HepG2 (cell line): ENCODE results near the gene OXSM. TPM values are rescaled to one million over a fixed set of nuclear protein-coding genes. Genes with fewer than 3 reads are reported as not detected.

Experiments used
- HCFC1 ChIP-seq: fragments of 150-350 bp; IDR thresholded peaks from 2 replicates; pipeline ENCODE4 v1.6.1; 2014; ENCODE audit warnings: low read depth, low read length
- HNRNPLL ChIP-seq: fragments of 200-400 bp; formaldehyde crosslinking; IDR thresholded peaks from 2 replicates; pipeline ENCODE4 v1.6.1; 2017; ENCODE audit warnings: mild to moderate bottlenecking, low read depth, low read length; ENCODE audit not compliant: poor library complexity, severe bottlenecking
- MAFK ChIP-seq, 2 experiments: IDR thresholded peaks in 1 of 2; conservative IDR thresholded peaks in 1 of 2; 2 replicates each; pipeline ENCODE4 v1.6.1; 2011; ENCODE audit warnings: improper control_type of control experiment in 2 of 2, low read length in 2 of 2
- MTF1 ChIP-seq: sonication (generic); formaldehyde crosslinking; IDR thresholded peaks from 2 replicates; pipeline ENCODE4 v1.5.0; 2020; ENCODE audit warnings: missing genetic modification reagents
- NCOR1 ChIP-seq: fragments of 200-600 bp; sonication (generic); IDR thresholded peaks from 2 replicates; pipeline ENCODE4 v1.7.0; 2017; ENCODE audit warnings: antibody characterized with exemption, low read length, borderline replicate concordance
- SMC3 ChIP-seq: IDR thresholded peaks from 2 replicates; pipeline ENCODE4 v1.6.1; 2011; ENCODE audit warnings: low read length, improper control_type of control experiment
- SSRP1 ChIP-seq: IDR thresholded peaks from 2 replicates; pipeline ENCODE4 v1.6.1; 2016; ENCODE audit warnings: control low read depth
- ZEB1 ChIP-seq: IDR thresholded peaks from 2 replicates; pipeline ENCODE4 v1.6.1; 2012; ENCODE audit warnings: mild to moderate bottlenecking, low read depth, inconsistent platforms; ENCODE audit not compliant: insufficient replicate concordance
- ZNF121 ChIP-seq: sonication (generic); formaldehyde crosslinking; IDR thresholded peaks from 2 replicates; pipeline ENCODE4 v1.5.0; 2020; ENCODE audit warnings: mild to moderate bottlenecking, missing genetic modification reagents
- ZNF567 ChIP-seq: sonication (generic); formaldehyde crosslinking; IDR thresholded peaks from 2 replicates; pipeline ENCODE4 v1.8.1; 2023; ENCODE audit warnings: mild to moderate bottlenecking, missing genetic modification reagents, borderline replicate concordance
- ZNF670 ChIP-seq: sonication (generic); formaldehyde crosslinking; IDR thresholded peaks from 2 replicates; pipeline ENCODE4 v1.8.0; 2022; ENCODE audit warnings: mild to moderate bottlenecking, missing genetic modification reagents, borderline replicate concordance
- ZSCAN29 ChIP-seq: sonication (generic); formaldehyde crosslinking; conservative IDR thresholded peaks from 2 replicates; pipeline ENCODE4 v1.4.0; 2020; ENCODE audit warnings: mild to moderate bottlenecking, missing genetic modification reagents
- polyA plus RNA-seq, 8 experiments: library from polyadenylated mRNA; depleted of rRNA in 3 of 8; stranded (reverse) in 7 of 8; unstranded in 1 of 8; fragments of >200 nt; fragmentation: Illumina TruSeq in 4 of 8; extraction: Trizol in 4 of 8; gene quantifications; 2 replicates each; pipeline versions ENCODE4 v1.2.1 to v1.2.3, GENCODE V29; 2011 to 2016; ENCODE audit warnings: low read depth in 4 of 8, missing spikeins in 1 of 8, mixed read lengths in 1 of 8; ENCODE audit not compliant: insufficient read depth in 1 of 8
- total RNA-seq, 5 experiments: library from RNA; depleted of rRNA; stranded (reverse); fragments of >200 nt; fragmentation: Illumina TruSeq; extraction: Trizol; gene quantifications; 2 replicates each; pipeline ENCODE4 v1.2.3, GENCODE V29; 2016; ENCODE audit warnings: low read depth in 1 of 5
- TF ChIP-seq, protein P1 (sequence below): sonication (generic); formaldehyde crosslinking; IDR thresholded peaks from 2 replicates; pipeline ENCODE4; 2020; ENCODE audit warnings: missing genetic modification reagents, mild to moderate bottlenecking, borderline replicate concordance
- TF ChIP-seq, protein P2 (sequence below): sonication (generic); formaldehyde crosslinking; IDR thresholded peaks from 2 replicates; pipeline ENCODE4 v1.5.0; 2020; ENCODE audit warnings: mild to moderate bottlenecking, missing genetic modification reagents, borderline replicate concordance
- TF ChIP-seq, protein P3 (sequence below): sonication (generic); formaldehyde crosslinking; IDR thresholded peaks from 2 replicates; pipeline ENCODE4 v1.4.0; 2020; ENCODE audit warnings: missing genetic modification reagents, mild to moderate bottlenecking, borderline replicate concordance
- TF ChIP-seq, protein P4 (sequence below): sonication (generic); formaldehyde crosslinking; IDR thresholded peaks from 2 replicates; pipeline ENCODE4 v1.4.0; 2020; ENCODE audit warnings: missing genetic modification reagents, borderline replicate concordance

The OXSM gene
- total and polyA plus RNA-seq, 2 of the 13 experiments (the other 11 are each of a cell fraction or from before 2014, with no cell fraction given) = 18.2 to 34.4 TPM

DNA sequence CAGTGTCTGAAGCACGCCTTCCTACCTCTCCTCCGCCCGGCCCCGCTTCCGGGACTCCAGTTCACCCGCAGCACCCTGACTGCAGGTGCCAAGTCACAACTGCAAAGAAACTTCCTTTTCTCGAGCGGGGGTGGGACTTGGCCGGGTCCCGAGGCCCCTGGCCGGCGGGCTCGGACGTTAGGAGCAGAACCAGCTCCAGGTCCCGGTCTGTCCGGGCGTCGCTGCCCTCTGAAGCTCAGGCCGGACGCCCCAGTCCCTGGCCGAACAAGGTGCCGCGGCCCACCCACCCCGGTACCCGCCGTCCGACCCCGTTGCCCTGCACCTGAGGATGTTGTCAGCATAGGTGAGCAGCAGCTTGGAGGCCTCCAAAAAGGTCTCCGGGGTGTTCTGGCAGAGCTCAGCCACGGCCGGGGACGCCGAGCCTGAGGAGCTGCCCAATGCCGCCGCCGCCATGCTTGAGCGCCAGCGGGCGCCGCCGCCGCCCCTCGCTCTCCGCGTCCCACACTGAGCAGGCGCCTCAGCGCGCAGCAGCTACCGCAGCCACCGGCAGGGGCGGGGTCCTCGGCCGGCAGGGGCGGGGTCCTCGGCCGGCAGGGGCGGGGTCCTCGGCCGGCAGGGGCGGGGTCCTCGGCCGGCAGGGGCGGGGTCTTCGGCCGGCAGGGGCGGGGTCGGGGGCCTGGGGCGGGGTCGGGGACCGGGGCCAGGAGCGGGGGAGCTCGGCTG, 6.8 kb upstream of the OXSM start, which contains the start of gene NGLY1 (continued):
- TF ChIP-seq, protein P1, sequence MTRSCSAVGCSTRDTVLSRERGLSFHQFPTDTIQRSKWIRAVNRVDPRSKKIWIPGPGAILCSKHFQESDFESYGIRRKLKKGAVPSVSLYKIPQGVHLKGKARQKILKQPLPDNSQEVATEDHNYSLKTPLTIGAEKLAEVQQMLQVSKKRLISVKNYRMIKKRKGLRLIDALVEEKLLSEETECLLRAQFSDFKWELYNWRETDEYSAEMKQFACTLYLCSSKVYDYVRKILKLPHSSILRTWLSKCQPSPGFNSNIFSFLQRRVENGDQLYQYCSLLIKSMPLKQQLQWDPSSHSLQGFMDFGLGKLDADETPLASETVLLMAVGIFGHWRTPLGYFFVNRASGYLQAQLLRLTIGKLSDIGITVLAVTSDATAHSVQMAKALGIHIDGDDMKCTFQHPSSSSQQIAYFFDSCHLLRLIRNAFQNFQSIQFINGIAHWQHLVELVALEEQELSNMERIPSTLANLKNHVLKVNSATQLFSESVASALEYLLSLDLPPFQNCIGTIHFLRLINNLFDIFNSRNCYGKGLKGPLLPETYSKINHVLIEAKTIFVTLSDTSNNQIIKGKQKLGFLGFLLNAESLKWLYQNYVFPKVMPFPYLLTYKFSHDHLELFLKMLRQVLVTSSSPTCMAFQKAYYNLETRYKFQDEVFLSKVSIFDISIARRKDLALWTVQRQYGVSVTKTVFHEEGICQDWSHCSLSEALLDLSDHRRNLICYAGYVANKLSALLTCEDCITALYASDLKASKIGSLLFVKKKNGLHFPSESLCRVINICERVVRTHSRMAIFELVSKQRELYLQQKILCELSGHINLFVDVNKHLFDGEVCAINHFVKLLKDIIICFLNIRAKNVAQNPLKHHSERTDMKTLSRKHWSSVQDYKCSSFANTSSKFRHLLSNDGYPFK (CRISPR knock-in tag) = peak; percentile 61; the same call in 1 of the 2 replicates
- TF ChIP-seq, protein P2, sequence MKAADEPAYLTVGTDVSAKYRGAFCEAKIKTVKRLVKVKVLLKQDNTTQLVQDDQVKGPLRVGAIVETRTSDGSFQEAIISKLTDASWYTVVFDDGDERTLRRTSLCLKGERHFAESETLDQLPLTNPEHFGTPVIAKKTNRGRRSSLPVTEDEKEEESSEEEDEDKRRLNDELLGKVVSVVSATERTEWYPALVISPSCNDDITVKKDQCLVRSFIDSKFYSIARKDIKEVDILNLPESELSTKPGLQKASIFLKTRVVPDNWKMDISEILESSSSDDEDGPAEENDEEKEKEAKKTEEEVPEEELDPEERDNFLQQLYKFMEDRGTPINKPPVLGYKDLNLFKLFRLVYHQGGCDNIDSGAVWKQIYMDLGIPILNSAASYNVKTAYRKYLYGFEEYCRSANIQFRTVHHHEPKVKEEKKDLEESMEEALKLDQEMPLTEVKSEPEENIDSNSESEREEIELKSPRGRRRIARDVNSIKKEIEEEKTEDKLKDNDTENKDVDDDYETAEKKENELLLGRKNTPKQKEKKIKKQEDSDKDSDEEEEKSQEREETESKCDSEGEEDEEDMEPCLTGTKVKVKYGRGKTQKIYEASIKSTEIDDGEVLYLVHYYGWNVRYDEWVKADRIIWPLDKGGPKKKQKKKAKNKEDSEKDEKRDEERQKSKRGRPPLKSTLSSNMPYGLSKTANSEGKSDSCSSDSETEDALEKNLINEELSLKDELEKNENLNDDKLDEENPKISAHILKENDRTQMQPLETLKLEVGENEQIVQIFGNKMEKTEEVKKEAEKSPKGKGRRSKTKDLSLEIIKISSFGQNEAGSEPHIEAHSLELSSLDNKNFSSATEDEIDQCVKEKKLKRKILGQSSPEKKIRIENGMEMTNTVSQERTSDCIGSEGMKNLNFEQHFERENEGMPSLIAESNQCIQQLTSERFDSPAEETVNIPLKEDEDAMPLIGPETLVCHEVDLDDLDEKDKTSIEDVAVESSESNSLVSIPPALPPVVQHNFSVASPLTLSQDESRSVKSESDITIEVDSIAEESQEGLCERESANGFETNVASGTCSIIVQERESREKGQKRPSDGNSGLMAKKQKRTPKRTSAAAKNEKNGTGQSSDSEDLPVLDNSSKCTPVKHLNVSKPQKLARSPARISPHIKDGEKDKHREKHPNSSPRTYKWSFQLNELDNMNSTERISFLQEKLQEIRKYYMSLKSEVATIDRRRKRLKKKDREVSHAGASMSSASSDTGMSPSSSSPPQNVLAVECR (CRISPR knock-in tag) = peak; percentile 82
- TF ChIP-seq HNRNPLL (peak; percentile 62), SMC3 (no peak), NCOR1 (no peak), HCFC1 (no peak), ZNF121 (no peak), ZEB1 (no peak), SSRP1 (CRISPR knock-in tag) (no peak), ZNF670 (CRISPR knock-in tag) (no peak), MAFK (conservative IDR thresholded peaks at IDR 0.05 in 1 of 2, IDR thresholded peaks at IDR 0.05 in 1 of 2; ENCODE audit: low read length in 2 of 2) (no peak), MTF1 (CRISPR knock-in tag) (no peak), ZSCAN29 (CRISPR knock-in tag) (no peak), ZNF567 (CRISPR knock-in tag) (no peak)
- TF ChIP-seq, protein P3, sequence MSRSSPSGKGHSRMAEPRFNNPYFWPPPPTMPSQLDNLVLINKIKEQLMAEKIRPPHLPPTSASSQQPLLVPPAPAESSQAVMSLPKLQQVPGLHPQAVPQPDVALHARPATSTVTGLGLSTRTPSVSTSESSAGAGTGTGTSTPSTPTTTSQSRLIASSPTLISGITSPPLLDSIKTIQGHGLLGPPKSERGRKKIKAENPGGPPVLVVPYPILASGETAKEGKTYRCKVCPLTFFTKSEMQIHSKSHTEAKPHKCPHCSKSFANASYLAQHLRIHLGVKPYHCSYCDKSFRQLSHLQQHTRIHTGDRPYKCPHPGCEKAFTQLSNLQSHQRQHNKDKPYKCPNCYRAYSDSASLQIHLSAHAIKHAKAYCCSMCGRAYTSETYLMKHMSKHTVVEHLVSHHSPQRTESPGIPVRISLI (CRISPR knock-in tag) = no peak
- TF ChIP-seq, protein P4, sequence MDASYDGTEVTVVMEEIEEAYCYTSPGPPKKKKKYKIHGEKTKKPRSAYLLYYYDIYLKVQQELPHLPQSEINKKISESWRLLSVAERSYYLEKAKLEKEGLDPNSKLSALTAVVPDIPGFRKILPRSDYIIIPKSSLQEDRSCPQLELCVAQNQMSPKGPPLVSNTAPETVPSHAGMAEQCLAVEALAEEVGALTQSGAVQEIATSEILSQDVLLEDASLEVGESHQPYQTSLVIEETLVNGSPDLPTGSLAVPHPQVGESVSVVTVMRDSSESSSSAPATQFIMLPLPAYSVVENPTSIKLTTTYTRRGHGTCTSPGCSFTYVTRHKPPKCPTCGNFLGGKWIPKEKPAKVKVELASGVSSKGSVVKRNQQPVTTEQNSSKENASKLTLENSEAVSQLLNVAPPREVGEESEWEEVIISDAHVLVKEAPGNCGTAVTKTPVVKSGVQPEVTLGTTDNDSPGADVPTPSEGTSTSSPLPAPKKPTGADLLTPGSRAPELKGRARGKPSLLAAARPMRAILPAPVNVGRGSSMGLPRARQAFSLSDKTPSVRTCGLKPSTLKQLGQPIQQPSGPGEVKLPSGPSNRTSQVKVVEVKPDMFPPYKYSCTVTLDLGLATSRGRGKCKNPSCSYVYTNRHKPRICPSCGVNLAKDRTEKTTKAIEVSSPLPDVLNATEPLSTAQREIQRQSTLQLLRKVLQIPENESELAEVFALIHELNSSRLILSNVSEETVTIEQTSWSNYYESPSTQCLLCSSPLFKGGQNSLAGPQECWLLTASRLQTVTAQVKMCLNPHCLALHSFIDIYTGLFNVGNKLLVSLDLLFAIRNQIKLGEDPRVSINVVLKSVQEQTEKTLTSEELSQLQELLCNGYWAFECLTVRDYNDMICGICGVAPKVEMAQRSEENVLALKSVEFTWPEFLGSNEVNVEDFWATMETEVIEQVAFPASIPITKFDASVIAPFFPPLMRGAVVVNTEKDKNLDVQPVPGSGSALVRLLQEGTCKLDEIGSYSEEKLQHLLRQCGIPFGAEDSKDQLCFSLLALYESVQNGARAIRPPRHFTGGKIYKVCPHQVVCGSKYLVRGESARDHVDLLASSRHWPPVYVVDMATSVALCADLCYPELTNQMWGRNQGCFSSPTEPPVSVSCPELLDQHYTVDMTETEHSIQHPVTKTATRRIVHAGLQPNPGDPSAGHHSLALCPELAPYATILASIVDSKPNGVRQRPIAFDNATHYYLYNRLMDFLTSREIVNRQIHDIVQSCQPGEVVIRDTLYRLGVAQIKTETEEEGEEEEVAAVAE (CRISPR knock-in tag) = no peak
